ENCODE measurements around the gene KIF5A. TPM values are rescaled to one million over a fixed set of nuclear protein-coding genes. Genes with fewer than 3 reads are reported as not detected.

The KIF5A gene
- total and polyA plus RNA-seq, 2 experiments from 2014 or later = 0.11 to 0.36 TPM

DNA sequence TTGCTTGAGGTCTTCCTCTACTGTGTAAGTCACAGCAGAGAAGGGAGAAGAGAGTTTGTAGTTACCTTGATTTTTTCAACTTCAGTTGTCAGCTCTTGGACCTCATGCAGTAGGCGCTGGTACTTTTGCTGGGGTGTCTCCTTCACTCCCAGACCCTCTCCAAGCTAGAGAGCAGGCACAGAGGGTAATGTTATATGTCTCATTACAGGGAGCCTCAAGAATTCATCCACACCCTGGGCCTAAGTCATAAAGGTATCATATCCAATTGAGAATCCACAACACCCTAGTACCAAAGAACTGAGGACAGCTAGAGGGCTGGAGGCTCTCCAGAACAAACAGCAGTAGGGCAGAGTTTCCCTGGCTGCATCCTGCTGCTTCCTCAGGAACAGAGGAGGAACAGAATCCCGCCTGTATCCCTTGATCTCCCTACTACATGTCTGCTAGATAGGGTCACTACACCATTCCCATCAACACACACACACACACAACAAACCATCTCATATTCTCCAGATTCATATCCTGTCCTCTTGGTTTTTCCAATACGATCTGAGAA, 14.8 kb upstream of the KIF5A start:
- Histone ChIP-seq H3K27me3 (no peaks in the 10 kb centered on the region), H3K27ac (no peak overlapping the region), H3K9me3 (ENCODE audit: low read depth) (no peaks in the 10 kb centered on the region), H3K36me3 (peaks cover 46% of the 10 kb centered on the region), H3K4me3 (no peak overlapping the region), H3K4me1 (ENCODE audit: low read depth) (no peaks in the 10 kb centered on the region)
- no peak for DNase-seq (ENCODE audit: low read depth in 1 of 2, low spot score in 1 of 2)
- TF ChIP-seq CTCF (IDR thresholded peaks at IDR 0.05; ENCODE audit: low read depth, low read length) = no peak

- no peaks in the 10 kb centered on the region for H3K27me3 ChIP-seq
- H3K27ac ChIP-seq = no peak overlapping the region
- H3K4me1 ChIP-seq (ENCODE audit: low read depth) = no peaks in the 10 kb centered on the region
- no peaks in the 10 kb centered on the region for H3K9me3 ChIP-seq (ENCODE audit: low read depth)
- no peak for DNase-seq (ENCODE audit: low read depth in 1 of 2, low spot score in 1 of 2)
- H3K4me3 ChIP-seq = no peak overlapping the region
- TF ChIP-seq CTCF (IDR thresholded peaks at IDR 0.05; ENCODE audit: low read depth, low read length) = no peak
- peaks cover 37% of the 10 kb centered on the region for H3K36me3 ChIP-seq
Observed at GRCh38 chr12:57535764-57536596, 13.9 kb upstream of the KIF5A start.

DNA sequence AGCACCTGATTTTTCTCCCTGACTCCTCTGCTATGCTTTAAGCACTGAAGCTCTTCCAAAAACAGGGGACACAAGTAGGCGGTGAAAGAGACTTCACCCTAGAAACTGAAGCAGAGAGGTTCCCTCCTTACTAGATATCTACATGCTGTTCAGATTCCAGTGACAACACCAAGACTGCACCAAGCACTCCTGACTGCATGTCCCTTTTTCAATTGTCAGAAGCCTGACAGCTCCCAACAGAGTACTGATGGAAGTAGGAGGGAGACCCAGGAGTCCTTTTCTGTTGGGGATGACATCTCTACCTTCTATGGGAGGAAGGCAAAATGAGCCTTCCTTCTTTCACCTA, 13.3 kb upstream of the KIF5A start:
- Histone ChIP-seq H3K36me3 (peaks cover 35% of the 10 kb centered on the region), H3K27me3 (no peaks in the 10 kb centered on the region), H3K9me3 (ENCODE audit: low read depth) (no peaks in the 10 kb centered on the region), H3K4me3 (no peak overlapping the region), H3K27ac (no peak overlapping the region), H3K4me1 (ENCODE audit: low read depth) (no peaks in the 10 kb centered on the region)
- TF ChIP-seq CTCF (IDR thresholded peaks at IDR 0.05; ENCODE audit: low read depth, low read length) = no peak
- no peak for DNase-seq (ENCODE audit: low read depth in 1 of 2, low spot score in 1 of 2)

DNA sequence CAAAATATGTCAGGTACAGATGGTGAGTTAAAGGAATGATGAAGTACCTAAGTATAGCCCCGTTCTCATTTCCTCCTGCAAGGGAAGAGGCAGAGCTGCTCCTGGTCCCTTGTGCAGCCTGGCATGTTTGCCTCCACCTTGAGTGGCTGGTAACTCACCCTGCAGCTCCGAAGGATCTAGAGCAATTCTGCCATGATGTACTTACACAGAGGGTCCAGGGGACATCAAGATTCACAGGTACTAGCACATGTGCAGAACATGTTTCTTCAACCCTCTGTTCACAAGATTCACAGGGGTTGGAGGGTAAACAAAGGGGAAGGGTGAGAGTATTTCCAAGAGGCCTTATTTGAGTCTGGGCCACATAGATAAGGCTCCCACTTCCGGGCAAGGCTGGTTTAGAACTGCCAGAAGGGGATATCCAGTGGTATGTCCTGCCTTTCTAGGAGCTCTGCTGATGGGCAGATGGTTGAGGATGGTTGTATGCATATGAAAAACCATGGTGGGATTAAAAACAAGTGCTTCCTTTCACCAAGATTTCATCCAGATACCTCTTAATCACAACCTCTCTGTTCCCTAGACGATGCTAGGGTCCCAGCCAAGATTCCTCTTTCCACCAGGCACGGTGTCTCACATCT, 10.6 kb upstream of the KIF5A start:
- H3K9me3 ChIP-seq (ENCODE audit: low read depth) = no peaks in the 10 kb centered on the region
- no peak for DNase-seq (ENCODE audit: low read depth in 1 of 2, low spot score in 1 of 2)
- TF ChIP-seq CTCF (IDR thresholded peaks at IDR 0.05; ENCODE audit: low read depth, low read length) = no peak
- H3K27ac ChIP-seq = no peak overlapping the region
- no peak overlapping the region for H3K4me3 ChIP-seq
- no peaks in the 10 kb centered on the region for H3K4me1 ChIP-seq (ENCODE audit: low read depth)
- H3K36me3 ChIP-seq = peaks cover 15% of the 10 kb centered on the region
- H3K27me3 ChIP-seq = no peaks in the 10 kb centered on the region

DNA sequence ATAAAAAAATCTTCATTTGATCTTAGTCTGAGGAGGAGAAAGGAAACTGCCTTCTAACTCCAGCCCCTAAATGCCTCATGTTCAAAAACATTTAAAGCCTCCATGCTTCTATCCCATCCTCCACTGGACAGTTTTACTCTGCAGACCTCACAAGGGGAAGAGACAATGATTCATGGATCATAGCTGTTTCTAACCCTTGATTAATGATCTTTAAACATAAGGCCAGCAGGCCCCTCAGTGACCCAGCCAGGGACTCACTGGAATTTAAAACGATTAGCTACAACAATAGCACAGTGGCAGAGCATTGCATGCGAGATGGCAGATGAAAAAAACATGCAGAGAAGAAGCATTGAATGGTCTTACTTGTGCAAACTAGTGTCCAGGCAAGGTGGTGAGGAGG, 8.8 kb upstream of the KIF5A start:
- no peak for DNase-seq (ENCODE audit: low read depth in 1 of 2, low spot score in 1 of 2)
- no peak overlapping the region for H3K27ac ChIP-seq

More for the DNA sequence above, 8.8 kb upstream of the KIF5A start:
- no peak for TF ChIP-seq CTCF (IDR thresholded peaks at IDR 0.05; ENCODE audit: low read depth, low read length)
- peaks cover 4% of the 10 kb centered on the region for H3K36me3 ChIP-seq
- no peak overlapping the region for H3K4me3 ChIP-seq
- H3K4me1 ChIP-seq (ENCODE audit: low read depth) = no peaks in the 10 kb centered on the region
- no peaks in the 10 kb centered on the region for H3K27me3 ChIP-seq
- H3K9me3 ChIP-seq (ENCODE audit: low read depth) = no peaks in the 10 kb centered on the region

All from cardiac muscle cell (in vitro differentiated cells and primary cell).